B cell (primary cell): ENCODE data around the gene PTPN6. TPM values are rescaled to one million over a fixed set of nuclear protein-coding genes. Genes with fewer than 3 reads are reported as not detected.

Experiments used
- ATAC-seq: fragments of 200-7000 bp; cut with Tn5 transposase; one replicate; pipeline ENCODE4 v1.10.0; 2021; ENCODE audit warnings: low read depth, mild to moderate bottlenecking, moderate number of reproducible peaks, moderate library complexity
- CTCF ChIA-PET: fragments of 350-600 bp; sonication (Branson Sonifier 250); formaldehyde crosslinking; loops from one replicate; lab custom pipeline; 2021; ENCODE audit warnings: antibody characterized with exemption, inconsistent platforms; lab: Charles Lee
- POLR2A ChIA-PET: fragments of 350-600 bp; sonication (Branson Sonifier 250); formaldehyde crosslinking; loops from one replicate; lab custom pipeline; 2021; ENCODE audit warnings: antibody characterized with exemption; lab: Charles Lee
- DNase-seq: peaks from one replicate; pipeline ENCODE4 v3.0.0; 2013
- H2AFZ ChIP-seq: 2 replicates; pipeline ENCODE4 v1.6.1; 2012; ENCODE audit warnings: mild to moderate bottlenecking, low read depth, low read length; ENCODE audit not compliant: insufficient read depth, poor library complexity, severe bottlenecking
- H3K27ac ChIP-seq, 2 donors: 1 replicate in 1 of 2; 2 replicates in 1 of 2; pipeline ENCODE4 v1.5.1; 2012 to 2013; ENCODE audit warnings: low read length in 2 of 2, mild to moderate bottlenecking in 2 of 2, moderate library complexity in 1 of 2
- H3K27me3 ChIP-seq, 4 experiments: fragments of 200-600 bp in 1 of 4; sonication (generic) in 1 of 4; replicated peaks in 1 of 4; 1 replicate in 2 of 4; 2 replicates in 2 of 4; pipeline versions ENCODE4 v1.6.1 to v1.7.0; 2013 to 2016; ENCODE audit warnings: low read length in 3 of 4, mild to moderate bottlenecking in 2 of 4, mixed read lengths in 1 of 4, moderate library complexity in 1 of 4; ENCODE audit not compliant: insufficient read depth in 4 of 4, control insufficient read depth in 3 of 4; ENCODE audit errors: control extremely low read depth in 1 of 4
- H3K36me3 ChIP-seq, 2 experiments: replicated peaks in 1 of 2; 1 replicate in 1 of 2; 2 replicates in 1 of 2; pipeline versions ENCODE4 v1.6.1 to v1.7.1; 2013; ENCODE audit warnings: low read length in 1 of 2; ENCODE audit not compliant: insufficient read depth in 2 of 2, control insufficient read depth in 1 of 2; ENCODE audit errors: control extremely low read depth in 1 of 2, extremely low read depth in 1 of 2
- H3K4me1 ChIP-seq, 2 donors: fragments of 200-600 bp in 1 of 2; sonication (generic) in 1 of 2; 1 replicate in 1 of 2; 2 replicates in 1 of 2; pipeline versions ENCODE4 v1.5.1 to v1.6.1; 2013 to 2017; ENCODE audit warnings: low read length in 2 of 2; ENCODE audit not compliant: control insufficient read depth in 2 of 2, insufficient read depth in 2 of 2
- H3K4me2 ChIP-seq: replicated peaks from 2 replicates; pipeline ENCODE3; 2012; ENCODE audit warnings: mild to moderate bottlenecking, low read depth, low read length; ENCODE audit not compliant: poor library complexity, severe bottlenecking
- H3K4me3 ChIP-seq, 5 experiments: fragments of 200-600 bp in 1 of 5; sonication (generic) in 1 of 5; 1 replicate in 3 of 5; 2 replicates in 2 of 5; pipeline versions ENCODE4 v1.5.1 to v1.7.0; 2011 to 2016; ENCODE audit warnings: low read length in 4 of 5, mild to moderate bottlenecking in 4 of 5, low read depth in 2 of 5, control low read depth in 1 of 5, moderate library complexity in 1 of 5; ENCODE audit not compliant: insufficient read depth in 1 of 5; ENCODE audit errors: control extremely low read depth in 1 of 5, extremely low read depth in 1 of 5
- H3K79me2 ChIP-seq: fragments of 200-600 bp; sonication (generic); one replicate; pipeline ENCODE4 v1.6.0; 2016; ENCODE audit warnings: low read length; ENCODE audit not compliant: control insufficient read depth, insufficient read depth
- H3K9ac ChIP-seq: fragments of 200-600 bp; sonication (generic); 2 replicates; pipeline ENCODE4 v1.6.1; 2017; ENCODE audit warnings: mild to moderate bottlenecking, low read length, moderate library complexity
- H3K9me3 ChIP-seq, 3 donors: one replicate each; pipeline versions ENCODE4 v1.6.1 to v1.7.1; 2013; ENCODE audit warnings: low read length in 2 of 3; ENCODE audit not compliant: control insufficient read depth in 2 of 3, insufficient read depth in 1 of 3; ENCODE audit errors: control extremely low read depth in 1 of 3
- H4K20me1 ChIP-seq: 2 replicates; pipeline ENCODE4 v1.6.0; 2012; ENCODE audit warnings: mild to moderate bottlenecking, low read length; ENCODE audit not compliant: insufficient read depth, control insufficient read depth, poor library complexity, severe bottlenecking
- H3K27ac Mint-ChIP-seq: one replicate; pipeline ENCODE4 v1.8.0; 2021; ENCODE audit warnings: mixed read lengths
- H3K27me3 Mint-ChIP-seq: one replicate; pipeline ENCODE4 v1.8.0; 2021; ENCODE audit warnings: mixed read lengths
- H3K4me1 Mint-ChIP-seq: one replicate; pipeline ENCODE4 v1.8.0; 2021; ENCODE audit warnings: mixed read lengths
- H3K4me3 Mint-ChIP-seq: one replicate; pipeline ENCODE4 v1.8.0; 2021; ENCODE audit warnings: mixed read lengths
- H3K9me3 Mint-ChIP-seq: one replicate; pipeline ENCODE4 v1.8.0; 2022; ENCODE audit warnings: mixed read lengths; ENCODE audit not compliant: insufficient read depth
- CTCF ChIP-seq: fragments of 200-600 bp; IDR thresholded peaks from one replicate; pipeline ENCODE4 v1.8.0; 2022; ENCODE audit warnings: antibody characterized with exemption, mild to moderate bottlenecking
- EZH2 ChIP-seq: IDR thresholded peaks from 2 replicates; pipeline ENCODE4 v1.6.1; 2012; ENCODE audit warnings: borderline replicate concordance, low read depth, mild to moderate bottlenecking, moderate library complexity, low read length; ENCODE audit not compliant: insufficient read depth, poor library complexity, severe bottlenecking
- whole genome bisulfite sequencing: methylation state at CpG from one replicate; pipeline ENCODE4 v1.1.5; 2013; ENCODE audit warnings: missing lambda C conversion rate; ENCODE audit not compliant: insufficient coverage; 5-methylcytosine and 5-hydroxymethylcytosine counted together
- intact Hi-C: fragments of 100-400 bp; cut with micrococcal nuclease; formaldehyde crosslinking; loops from one replicate; pipeline ENCODE4 v1.10.0; 2022
- polyA plus RNA-seq: library from polyadenylated mRNA; depleted of rRNA; stranded (reverse); fragments of >200 nt; gene quantifications from 2 replicates; pipeline ENCODE4 v1.2.3, GENCODE V29; 2012
- total RNA-seq, 2 donors: library from RNA; stranded (reverse); fragments of 120-200 nt in 1 of 2; gene quantifications; 1 replicate in 1 of 2; 2 replicates in 1 of 2; pipeline versions ENCODE4 v1.2.3 to v1.2.4, GENCODE V29; 2013 to 2022

Gene PTPN6
- total and polyA plus RNA-seq, 2 donors (not counting 1 experiment from before 2014, with no cell fraction given) = 312 to 874 TPM

GRCh38 chr12:6952863-6953441 is 1.8 kb downstream of the PTPN6 start:
- peaks cover 71 to 76% of the 10 kb centered on the region in 2 donors for H3K4me1 ChIP-seq
- peak overlapping the region; percentile 92 for H3K4me2 ChIP-seq
- no peaks in the 10 kb centered on the region for H3K27me3 ChIP-seq
- WGBS = 10% methylated on average over 12 of the region's 15 CpGs
- no peak for ATAC-seq
- H2AFZ ChIP-seq = no peak overlapping the region
- Mint-ChIP-seq H3K4me3 (peak overlapping the region; percentile 98), H3K9me3 (no peaks in the 10 kb centered on the region), H3K27ac (peak overlapping the region; percentile 98), H3K27me3 (no peaks in the 10 kb centered on the region), H3K4me1 (peaks cover 86% of the 10 kb centered on the region)
- H3K4me3 ChIP-seq = peak overlapping the region; percentile 88 to 98 (median 92)
- DNase-seq = peak; percentile 51
- peaks cover 0 to 61% of the 10 kb centered on the region in 2 experiments for H3K36me3 ChIP-seq
- peaks cover 83% of the 10 kb centered on the region for H3K79me2 ChIP-seq
- POLR2A ChIA-PET = interaction anchor here (0.9 to 18.5 kb wide), 3 partner anchors 5 to 156 kb away, joined by 3 to 662 read pairs (median 662); partner anchors contain the start of genes C12orf57, PTPN6 and RNU7-1
- intact Hi-C loops = no loop called here
- H3K9me3 ChIP-seq = no peaks in the 10 kb centered on the region
- TF ChIP-seq EZH2 (no peak), CTCF (no peak)
- H4K20me1 ChIP-seq = peaks cover 58% of the 10 kb centered on the region
- peak overlapping the region; percentile 84 to 99 for H3K27ac ChIP-seq
- peak overlapping the region; percentile 95 for H3K9ac ChIP-seq
- CTCF ChIA-PET = interaction anchor here (1.9 to 16.6 kb wide), 4 partner anchors 7 to 80 kb away, joined by 9 to 944 read pairs (median 12); partner anchors contain the start of genes C12orf57, RNU7-1 and SPSB2
